Measurements from ENCODE around the gene CRACDL.

CRACDL gene

DNA sequence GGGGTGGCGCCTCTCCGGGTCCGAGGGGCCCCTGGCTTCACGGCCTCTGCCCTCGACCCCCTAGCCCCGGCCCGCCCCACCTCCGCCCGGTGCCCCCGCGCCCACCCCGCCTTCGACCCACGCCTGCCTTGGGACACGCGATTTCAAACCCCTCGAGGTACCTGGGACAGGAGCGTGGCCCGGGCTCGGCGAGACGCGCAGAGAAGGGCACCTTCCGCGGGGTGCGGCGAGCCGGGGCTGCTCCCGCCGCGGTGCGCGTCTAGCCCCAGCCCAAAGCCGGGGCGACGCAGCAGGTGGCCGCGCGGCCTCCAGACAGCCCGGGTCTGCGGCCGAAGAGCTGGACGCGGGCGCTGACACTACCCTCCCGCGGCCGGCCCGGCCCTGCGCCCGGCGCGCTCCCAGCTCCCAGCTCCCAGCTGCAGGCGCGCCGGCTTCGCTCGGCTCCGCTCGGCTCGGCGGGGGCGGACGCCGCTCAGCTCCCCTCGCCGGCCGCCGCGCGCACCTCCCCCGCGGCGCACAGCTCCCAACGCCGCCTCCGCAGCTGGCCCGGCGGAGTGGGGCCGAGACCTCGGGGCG is at the start of gene CRACDL:
Gene CRACDL, minus strand, starts transcription at position 449 of the 576 bp plus-strand sequence. CDS start 89,425 bp downstream, outside the sequence.
- TF ChIP-seq, protein P1, sequence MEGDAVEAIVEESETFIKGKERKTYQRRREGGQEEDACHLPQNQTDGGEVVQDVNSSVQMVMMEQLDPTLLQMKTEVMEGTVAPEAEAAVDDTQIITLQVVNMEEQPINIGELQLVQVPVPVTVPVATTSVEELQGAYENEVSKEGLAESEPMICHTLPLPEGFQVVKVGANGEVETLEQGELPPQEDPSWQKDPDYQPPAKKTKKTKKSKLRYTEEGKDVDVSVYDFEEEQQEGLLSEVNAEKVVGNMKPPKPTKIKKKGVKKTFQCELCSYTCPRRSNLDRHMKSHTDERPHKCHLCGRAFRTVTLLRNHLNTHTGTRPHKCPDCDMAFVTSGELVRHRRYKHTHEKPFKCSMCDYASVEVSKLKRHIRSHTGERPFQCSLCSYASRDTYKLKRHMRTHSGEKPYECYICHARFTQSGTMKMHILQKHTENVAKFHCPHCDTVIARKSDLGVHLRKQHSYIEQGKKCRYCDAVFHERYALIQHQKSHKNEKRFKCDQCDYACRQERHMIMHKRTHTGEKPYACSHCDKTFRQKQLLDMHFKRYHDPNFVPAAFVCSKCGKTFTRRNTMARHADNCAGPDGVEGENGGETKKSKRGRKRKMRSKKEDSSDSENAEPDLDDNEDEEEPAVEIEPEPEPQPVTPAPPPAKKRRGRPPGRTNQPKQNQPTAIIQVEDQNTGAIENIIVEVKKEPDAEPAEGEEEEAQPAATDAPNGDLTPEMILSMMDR (conservative IDR thresholded peaks at IDR 0.05; ENCODE audit: low read depth, low read length) = no peak
- no peak for DNase-seq (ENCODE audit: low read depth)

GRCh38 chr2:98975611-98976010 is 39.6 kb upstream of the CRACDL start:
- H3K4me3 ChIP-seq (ENCODE audit: low read length) = no peak overlapping the region
- TF ChIP-seq, protein P1 (conservative IDR thresholded peaks at IDR 0.05; ENCODE audit: low read depth, low read length) = no peak
- no peak for DNase-seq (ENCODE audit: low read depth)

More for the DNA sequence above, at the start of gene CRACDL:
- H3K4me3 ChIP-seq (ENCODE audit: low read length) = peak within 1 kb of the TSS; percentile 38

- no peak for DNase-seq (ENCODE audit: low read depth)
- no peak overlapping the region for H3K4me3 ChIP-seq (ENCODE audit: low read length)
- TF ChIP-seq, protein P1 (conservative IDR thresholded peaks at IDR 0.05; ENCODE audit: low read depth, low read length) = no peak
These were observed 36.6 kb upstream of the CRACDL start for GRCh38 chr2:98972582-98973167.

DNA sequence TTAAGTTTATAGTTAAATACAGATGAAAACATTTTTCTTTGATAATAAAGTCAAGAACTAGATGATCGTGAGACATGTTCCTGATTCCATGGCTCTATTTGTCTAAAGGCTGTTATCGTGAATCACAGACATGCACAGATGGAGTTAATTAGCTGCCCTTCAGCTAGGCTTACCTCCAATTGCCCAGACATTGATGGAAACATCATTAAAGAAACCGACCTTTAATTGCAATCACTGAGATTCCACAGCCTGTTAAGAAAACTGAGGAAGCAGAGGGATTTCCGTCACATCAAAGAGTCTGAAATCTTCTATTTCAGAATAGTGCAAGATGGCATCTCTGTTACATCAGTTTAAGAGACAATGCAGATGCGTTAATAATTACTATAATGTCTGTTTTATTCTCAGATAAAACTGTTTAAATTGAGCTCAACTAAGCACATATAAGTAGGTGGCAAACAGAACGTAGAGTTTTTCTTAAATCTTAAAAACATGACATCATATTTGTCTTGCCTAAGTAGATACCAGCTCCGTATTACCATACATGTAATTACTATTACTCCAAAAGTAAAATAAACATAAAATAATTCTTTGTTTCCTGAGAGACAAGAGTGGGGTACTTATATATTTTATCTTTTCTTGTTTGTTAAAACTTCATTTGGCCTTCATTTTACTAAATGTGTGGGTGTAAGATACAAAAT is 23.9 kb upstream of the CRACDL start:
- H3K4me3 ChIP-seq (ENCODE audit: low read length) = no peak overlapping the region
- no peak for DNase-seq (ENCODE audit: low read depth)
- TF ChIP-seq, protein P1 (conservative IDR thresholded peaks at IDR 0.05; ENCODE audit: low read depth, low read length) = no peak

DNA sequence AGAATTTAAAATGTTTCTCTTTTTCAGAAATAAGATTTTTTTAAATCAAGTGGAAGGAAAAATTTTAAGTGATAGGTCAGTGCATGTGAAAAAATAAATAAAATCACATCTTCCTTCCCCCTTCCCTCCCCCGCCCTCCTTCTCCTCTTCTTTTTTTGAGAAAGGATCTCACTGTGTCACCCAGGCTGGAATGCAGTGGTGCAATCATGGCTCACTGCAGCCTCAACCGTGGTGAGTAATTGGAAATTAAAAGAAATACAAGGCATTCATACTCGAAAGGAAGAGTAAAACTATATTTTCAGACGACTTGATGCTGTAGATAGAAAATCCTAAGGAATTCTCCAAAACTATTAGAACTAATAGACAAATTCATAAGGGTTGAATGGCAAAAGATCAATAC is 16.9 kb upstream of the CRACDL start:
- TF ChIP-seq, protein P1 (conservative IDR thresholded peaks at IDR 0.05; ENCODE audit: low read depth, low read length) = no peak
- no peak overlapping the region for H3K4me3 ChIP-seq (ENCODE audit: low read length)
- DNase-seq (ENCODE audit: low read depth) = no peak

DNA sequence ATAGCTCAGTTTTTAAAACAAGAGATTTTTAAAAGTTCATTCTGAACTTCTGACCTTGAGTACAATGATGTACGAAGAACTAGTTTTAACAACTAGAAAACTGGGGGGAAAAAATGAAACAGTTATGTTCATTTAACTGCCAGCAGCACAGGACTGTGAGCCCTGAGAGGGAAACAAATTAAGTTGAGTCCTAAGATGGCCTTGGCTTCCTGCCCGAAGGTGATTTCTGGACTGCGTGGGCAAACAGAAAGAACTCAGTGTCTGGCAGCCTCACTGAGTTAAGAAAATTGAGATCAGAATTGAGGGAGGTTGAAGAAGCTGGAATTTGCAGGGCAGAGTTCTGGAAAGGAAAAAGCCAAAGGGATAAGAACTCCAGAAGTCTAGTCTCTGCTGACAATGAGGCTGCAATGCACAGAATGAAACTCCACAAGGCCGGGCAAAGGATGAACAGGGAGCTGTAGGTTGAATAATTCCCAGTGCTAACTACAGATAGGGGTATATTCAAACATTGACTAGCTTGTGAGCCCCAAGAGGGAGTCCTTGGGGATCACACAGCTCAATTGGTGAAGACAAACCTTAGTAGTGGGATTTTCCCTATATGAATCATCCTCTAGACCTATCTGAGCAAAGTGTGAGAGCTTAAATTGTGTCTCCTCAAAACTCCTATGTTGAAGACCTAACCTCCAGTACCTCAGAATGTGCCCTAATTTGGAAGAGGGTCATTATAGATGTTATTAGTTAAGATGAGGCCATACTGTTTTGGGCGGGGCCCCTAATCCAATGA is 13.1 kb upstream of the CRACDL start:
- H3K4me3 ChIP-seq (ENCODE audit: low read length) = no peak overlapping the region
- peak; percentile 36 for DNase-seq (ENCODE audit: low read depth)
- TF ChIP-seq, protein P1 (conservative IDR thresholded peaks at IDR 0.05; ENCODE audit: low read depth, low read length) = no peak
